GM18858 (cell line): ENCODE data around the gene TNN.
"Not testable (repeated sequence)": the region's sequence is repeated elsewhere in the genome, so short reads cannot be mapped to it uniquely, and the experiment has no call there.

ENCODE experiments used
- ATAC-seq: cut with Tn5 transposase; IDR thresholded peaks from one replicate; pipeline ENCODE4 v1.9.1; 2021; ENCODE audit not compliant: unreplicated experiment

TNN gene, protein sequence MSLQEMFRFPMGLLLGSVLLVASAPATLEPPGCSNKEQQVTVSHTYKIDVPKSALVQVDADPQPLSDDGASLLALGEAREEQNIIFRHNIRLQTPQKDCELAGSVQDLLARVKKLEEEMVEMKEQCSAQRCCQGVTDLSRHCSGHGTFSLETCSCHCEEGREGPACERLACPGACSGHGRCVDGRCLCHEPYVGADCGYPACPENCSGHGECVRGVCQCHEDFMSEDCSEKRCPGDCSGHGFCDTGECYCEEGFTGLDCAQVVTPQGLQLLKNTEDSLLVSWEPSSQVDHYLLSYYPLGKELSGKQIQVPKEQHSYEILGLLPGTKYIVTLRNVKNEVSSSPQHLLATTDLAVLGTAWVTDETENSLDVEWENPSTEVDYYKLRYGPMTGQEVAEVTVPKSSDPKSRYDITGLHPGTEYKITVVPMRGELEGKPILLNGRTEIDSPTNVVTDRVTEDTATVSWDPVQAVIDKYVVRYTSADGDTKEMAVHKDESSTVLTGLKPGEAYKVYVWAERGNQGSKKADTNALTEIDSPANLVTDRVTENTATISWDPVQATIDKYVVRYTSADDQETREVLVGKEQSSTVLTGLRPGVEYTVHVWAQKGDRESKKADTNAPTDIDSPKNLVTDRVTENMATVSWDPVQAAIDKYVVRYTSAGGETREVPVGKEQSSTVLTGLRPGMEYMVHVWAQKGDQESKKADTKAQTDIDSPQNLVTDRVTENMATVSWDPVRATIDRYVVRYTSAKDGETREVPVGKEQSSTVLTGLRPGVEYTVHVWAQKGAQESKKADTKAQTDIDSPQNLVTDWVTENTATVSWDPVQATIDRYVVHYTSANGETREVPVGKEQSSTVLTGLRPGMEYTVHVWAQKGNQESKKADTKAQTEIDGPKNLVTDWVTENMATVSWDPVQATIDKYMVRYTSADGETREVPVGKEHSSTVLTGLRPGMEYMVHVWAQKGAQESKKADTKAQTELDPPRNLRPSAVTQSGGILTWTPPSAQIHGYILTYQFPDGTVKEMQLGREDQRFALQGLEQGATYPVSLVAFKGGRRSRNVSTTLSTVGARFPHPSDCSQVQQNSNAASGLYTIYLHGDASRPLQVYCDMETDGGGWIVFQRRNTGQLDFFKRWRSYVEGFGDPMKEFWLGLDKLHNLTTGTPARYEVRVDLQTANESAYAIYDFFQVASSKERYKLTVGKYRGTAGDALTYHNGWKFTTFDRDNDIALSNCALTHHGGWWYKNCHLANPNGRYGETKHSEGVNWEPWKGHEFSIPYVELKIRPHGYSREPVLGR (N-terminal part only)

GRCh38 chr1:175067362-175068106 is at the start of gene TNN:
TNN (plus strand) TSS chr1:175067833; CDS start chr1:175077419, 9,586 bp downstream.
- ATAC-seq, result no peak

DNA sequence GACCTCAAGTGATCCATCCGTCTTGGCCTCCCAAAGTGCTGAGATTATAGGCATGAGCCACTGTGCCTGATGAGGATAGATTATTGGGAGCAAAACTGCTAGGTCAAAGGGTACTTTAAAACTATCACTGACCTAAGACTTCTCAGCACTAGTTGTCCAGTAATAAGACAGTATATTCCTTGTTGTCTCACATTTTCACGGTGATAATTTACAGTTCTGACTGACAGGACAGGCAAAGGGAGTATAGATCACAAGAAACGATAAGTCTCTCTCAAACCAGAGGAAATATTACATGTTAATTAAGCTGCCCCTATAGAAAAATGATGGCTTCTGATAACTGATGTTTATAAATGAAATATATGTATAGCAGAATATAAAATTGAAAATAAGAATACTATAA is 48.1 kb upstream of the TNN start:
- no peak for ATAC-seq

DNA sequence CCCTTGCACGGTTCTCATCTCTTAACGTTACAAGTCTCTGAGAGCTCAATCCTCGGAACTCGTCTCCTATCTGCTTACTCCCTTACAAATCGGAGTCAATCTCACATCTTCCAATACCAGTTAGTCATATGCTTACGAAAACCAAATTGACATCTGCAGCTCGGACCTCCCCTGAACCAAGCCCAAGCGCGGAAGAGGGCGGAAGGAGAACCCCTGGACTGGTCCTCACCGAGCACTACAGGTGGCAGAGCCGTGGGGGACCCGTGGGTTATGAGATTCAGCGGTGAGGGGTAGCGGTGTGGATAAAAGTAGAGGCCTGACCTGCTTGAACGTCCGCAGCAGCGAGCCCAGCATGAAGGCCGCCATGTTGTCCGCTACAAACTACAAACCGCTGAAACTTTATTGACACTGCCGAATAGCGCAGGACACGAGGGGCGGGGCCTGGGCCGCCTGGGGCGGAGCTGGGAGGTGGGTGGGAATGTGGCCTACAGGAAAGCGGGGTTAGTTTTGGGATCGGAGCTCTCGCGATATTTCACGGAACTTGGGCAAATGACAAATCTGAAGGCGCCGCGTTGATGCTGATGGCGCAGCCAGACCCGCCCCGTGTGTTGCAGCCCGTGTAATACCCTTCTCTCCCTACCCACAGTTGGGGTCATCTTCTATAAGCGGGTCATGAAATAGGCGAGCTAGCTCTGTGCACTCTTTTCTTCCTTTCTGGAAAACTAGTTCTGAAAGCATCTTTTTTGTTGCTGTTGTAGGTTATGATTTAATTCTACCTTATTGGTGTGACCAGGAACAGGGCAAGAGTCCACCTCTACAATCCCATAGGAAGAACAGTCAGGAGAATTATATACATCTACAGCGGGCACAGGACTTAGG is 44.4 kb upstream of the TNN start, which contains the start of gene MRPS14:
TSS of gene MRPS14 (minus strand) at position 383 of the 879 bp plus-strand sequence. CDS start at position 366, 17 bp downstream.
- ATAC-seq, result peak; percentile 83

DNA sequence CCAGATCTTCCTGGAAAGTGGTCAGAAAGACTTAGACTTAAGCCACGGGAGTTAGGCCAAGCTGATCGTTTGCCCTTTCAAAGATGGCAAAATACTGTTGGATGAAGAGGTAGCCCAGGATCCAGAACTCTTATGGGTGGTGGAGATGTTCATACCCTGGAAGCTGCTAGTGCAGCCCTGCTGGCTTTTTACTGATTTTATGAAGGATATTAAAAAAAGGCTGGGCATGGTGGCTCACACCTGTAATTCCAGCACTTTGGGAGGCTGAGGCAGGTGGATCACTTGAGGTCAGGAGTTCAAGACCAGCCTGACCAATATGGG is 43.8 kb upstream of the TNN start:
- not testable (repeated sequence) for ATAC-seq

DNA sequence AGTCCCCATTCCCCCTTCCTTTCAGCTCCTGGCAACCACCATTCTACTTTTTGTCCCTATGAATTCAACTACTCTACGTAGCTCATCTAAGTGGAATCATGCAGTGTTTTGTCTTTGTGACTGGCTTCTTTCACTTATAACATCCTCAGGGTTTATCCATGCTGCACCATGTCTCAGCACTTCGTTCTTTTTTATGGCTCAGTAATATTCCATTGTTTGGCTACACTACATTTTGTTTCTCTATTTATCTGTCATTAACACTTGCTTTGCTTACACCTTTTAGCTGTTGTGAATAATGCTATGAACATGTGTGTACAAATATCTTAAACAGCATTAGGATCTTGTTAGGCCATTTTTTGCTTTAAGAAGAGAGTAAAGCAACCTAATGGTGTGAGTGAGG is 42.9 kb upstream of the TNN start:
- ATAC-seq, result no peak

DNA sequence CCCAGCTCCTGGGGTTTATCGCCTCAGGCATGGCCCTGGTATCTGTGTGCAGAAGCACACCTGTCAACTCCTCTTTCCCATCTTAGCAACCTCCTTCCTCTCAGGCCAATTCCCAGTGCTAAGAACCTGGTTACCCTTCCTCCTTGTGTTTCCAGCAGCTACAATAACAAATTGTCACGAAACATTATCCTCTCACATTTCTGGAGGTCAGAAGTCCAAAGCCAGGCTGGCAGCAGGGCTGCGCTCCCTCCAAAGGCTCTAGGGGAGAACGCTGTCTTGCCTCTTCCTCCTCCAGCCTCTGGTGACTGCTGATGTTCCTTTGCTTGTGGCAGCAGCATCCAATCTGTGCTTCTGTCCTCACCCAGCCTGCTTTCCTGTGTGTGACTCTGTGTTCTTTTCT is 33.7 kb upstream of the TNN start:
- ATAC-seq, result no peak

GRCh38 chr1:175034775-175035174 is 32.9 kb upstream of the TNN start:
- no peak for ATAC-seq

- no peak for ATAC-seq
These were observed 31.8 kb upstream of the TNN start for GRCh38 chr1:175035865-175036264.

DNA sequence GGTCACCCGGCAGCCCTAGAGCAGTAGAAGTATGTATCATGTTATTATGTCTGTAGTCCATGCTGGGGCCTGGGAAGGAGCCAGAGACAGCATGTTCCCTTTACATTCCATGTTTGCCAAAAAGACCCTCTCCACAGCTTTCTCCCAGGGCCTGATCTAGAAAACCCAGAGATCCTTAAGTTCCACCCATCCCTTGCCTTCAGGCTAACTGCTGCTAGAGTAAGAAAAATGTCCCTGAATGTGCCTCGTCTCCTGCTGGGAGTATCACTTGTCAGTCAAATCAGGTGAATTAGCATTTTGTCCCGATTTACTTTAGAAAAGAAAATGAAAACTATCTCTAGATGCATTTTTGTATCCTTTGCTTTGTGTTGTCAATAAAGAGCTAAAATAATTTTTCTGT is 31.2 kb upstream of the TNN start:
- no peak for ATAC-seq

GRCh38 chr1:175037416-175037815 is 30.2 kb upstream of the TNN start:
- no peak for ATAC-seq

DNA sequence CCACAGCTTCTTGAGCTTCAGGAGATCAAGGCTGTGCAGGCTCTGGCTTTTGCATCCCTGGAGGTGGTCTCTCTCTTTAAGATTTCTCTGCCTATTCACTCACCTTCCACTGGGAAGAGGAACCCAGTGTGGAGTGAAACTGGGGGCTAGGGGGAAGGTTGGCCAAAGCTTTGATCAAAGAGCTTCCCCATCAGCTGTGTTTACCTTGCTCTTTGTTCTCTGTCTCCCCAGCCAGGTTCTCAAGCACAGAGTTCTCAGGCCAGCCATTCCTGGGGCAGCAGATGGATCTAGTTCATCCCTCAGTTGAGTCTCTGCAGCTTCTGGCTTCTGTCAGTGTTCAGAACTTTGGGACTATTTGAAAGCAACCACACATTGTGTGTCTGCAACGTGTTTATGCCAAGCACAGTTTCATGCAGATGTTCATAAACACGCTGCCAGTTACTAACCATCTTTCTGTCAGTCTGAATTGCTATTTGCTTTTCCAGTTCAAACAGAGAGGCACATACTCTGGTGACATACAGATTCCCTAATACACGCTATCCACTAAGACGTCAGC is 27.2 kb upstream of the TNN start:
- no peak for ATAC-seq

DNA sequence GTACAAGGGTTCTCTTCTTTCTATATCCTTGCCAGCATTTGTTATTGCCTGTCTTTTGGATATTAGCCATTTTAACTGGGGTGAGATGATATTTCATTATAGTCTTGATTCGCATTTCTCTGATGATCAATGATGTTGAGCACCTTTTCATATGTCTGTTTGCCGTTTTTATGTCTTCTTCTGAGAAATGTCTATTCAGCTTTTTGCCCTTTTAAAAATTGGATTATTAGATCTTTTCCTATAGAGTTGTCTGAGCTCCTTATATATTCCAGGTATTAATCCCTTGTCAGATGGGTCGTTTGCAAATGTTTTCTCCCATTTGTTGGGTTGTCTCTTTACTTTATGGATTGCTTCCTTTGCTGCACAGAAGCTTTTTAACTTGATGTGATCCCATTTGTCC is 25.0 kb upstream of the TNN start:
- ATAC-seq, result no peak

DNA sequence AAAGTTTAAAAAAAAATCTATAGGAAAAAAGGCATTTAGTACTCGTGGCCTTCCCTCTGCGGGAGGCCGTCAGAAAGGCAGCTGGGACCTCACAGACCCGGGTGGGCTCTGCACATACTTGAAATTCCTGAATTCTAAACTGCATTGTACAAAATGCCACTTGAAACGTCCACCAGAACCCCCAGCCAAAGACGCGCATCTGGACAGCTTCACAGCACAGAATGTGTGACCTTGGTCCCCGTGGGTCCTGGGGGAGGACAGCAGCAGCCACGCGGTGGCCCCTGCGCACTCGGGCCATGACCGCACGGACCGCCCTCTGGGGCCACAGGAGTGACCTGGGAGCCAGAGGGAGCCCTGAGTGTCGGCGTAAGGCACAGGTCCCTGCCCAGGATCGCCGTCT is 23.8 kb upstream of the TNN start:
- no peak for ATAC-seq

GRCh38 chr1:175044591-175044990 is 23.0 kb upstream of the TNN start:
- ATAC-seq, result not testable (repeated sequence)

GRCh38 chr1:175045097-175045496 is 22.5 kb upstream of the TNN start:
- ATAC-seq, result no peak

GRCh38 chr1:175045519-175045918 is 22.1 kb upstream of the TNN start:
- ATAC-seq, result no peak

DNA sequence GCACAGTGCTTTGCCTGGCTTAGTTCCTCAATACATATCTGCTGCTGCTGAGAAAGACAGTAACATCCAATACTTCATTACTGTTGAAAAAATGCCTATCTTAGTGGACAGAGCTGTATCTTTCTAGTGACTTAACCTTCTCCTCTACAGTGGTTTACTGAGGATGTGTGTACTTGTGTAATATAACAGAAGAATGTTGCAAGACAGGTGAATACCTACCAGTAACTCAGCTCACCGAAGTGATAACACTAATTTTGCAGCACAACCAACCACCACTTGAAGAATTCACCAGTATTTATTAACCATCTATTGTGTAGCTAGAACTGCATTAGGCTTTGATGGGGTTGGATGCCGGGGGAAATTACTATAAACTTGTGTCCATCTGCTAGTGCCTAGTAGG is 16.6 kb upstream of the TNN start:
- ATAC-seq, result no peak

GRCh38 chr1:175054736-175055135 is 12.9 kb upstream of the TNN start:
- no peak for ATAC-seq

GRCh38 chr1:175062339-175062738 is 5.3 kb upstream of the TNN start:
- ATAC-seq, result no peak
